Adipocyte (in vitro differentiated cells): ENCODE data around the gene NFATC3.

Experiments
- DNase-seq: peaks from one replicate; pipeline ENCODE4 v3.0.0-alpha.2; 2015; ENCODE audit warnings: low read depth
- H3K27me3 ChIP-seq: replicated peaks from 2 replicates; pipeline ENCODE4 v1.7.0; 2013; ENCODE audit warnings: mild to moderate bottlenecking, low read length, moderate library complexity; ENCODE audit not compliant: control insufficient read depth, insufficient read depth
- H3K36me3 ChIP-seq: 2 replicates; pipeline ENCODE4 v1.7.0; 2013; ENCODE audit warnings: low read length, mild to moderate bottlenecking, moderate library complexity; ENCODE audit not compliant: control insufficient read depth, insufficient read depth, severe bottlenecking
- H3K4me1 ChIP-seq: 2 replicates; pipeline ENCODE4 v1.7.0; 2013; ENCODE audit warnings: mild to moderate bottlenecking, low read length, moderate library complexity; ENCODE audit not compliant: control insufficient read depth, insufficient read depth
- H3K4me3 ChIP-seq: 2 replicates; pipeline ENCODE4 v1.7.0; 2013; ENCODE audit warnings: mild to moderate bottlenecking, low read length, moderate library complexity
- H3K9ac ChIP-seq: 2 replicates; pipeline ENCODE4 v1.7.0; 2013; ENCODE audit warnings: mild to moderate bottlenecking, low read length, moderate library complexity
- H3K9me3 ChIP-seq: 2 replicates; pipeline ENCODE4 v1.7.0; 2013; ENCODE audit warnings: mild to moderate bottlenecking, low read length, moderate library complexity; ENCODE audit not compliant: control insufficient read depth

Gene NFATC3

GRCh38 chr16:68064791-68065365 is 20.3 kb upstream of the NFATC3 start:
- Histone ChIP-seq H3K4me3 (peak overlapping the region; percentile 14), H3K27me3 (no peaks in the 10 kb centered on the region), H3K9me3 (no peaks in the 10 kb centered on the region), H3K9ac (peak overlapping the region; percentile 74), H3K4me1 (peaks cover 39% of the 10 kb centered on the region), H3K36me3 (peaks cover 12% of the 10 kb centered on the region)
- peak; percentile 79 for DNase-seq

DNA sequence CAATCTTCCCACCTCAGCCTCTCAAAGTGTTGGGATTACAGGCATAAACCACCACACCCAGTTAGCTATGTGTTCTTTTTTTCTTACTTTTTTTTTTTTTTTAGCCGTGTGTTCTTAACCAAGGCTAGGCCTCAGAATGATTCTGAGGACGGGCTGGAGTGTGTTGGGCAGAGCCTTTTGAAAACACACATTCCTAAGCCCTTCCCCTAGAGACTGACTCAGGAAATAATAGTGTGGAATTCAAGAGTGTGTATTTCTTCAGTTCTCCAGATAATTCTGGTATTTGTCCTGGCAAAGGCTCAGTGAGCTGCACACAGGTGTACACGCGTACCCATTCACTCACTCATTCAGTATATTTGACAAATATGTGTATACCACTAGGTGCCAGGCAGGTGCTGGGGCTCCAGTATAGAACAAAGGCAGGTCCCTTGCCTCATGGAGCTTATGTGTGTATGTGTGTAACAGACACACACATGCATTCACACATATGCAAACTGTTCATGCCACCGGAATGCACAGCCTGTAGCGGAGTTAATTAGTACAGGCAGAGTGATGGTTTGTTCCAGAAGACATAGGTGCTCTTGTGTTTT is 19.4 kb upstream of the NFATC3 start:
- no peaks in the 10 kb centered on the region for H3K9me3 ChIP-seq
- DNase-seq: peak; percentile 85
- H3K36me3 ChIP-seq: peaks cover 19% of the 10 kb centered on the region
- H3K4me1 ChIP-seq: peaks cover 39% of the 10 kb centered on the region
- H3K4me3 ChIP-seq: peak overlapping the region; percentile 14
- H3K27me3 ChIP-seq: no peaks in the 10 kb centered on the region
- peak overlapping the region; percentile 74 for H3K9ac ChIP-seq

GRCh38 chr16:68066763-68067162 is 18.4 kb upstream of the NFATC3 start:
- H3K4me1 ChIP-seq: peaks cover 43% of the 10 kb centered on the region
- H3K36me3 ChIP-seq: peaks cover 19% of the 10 kb centered on the region
- no peak for DNase-seq

DNA sequence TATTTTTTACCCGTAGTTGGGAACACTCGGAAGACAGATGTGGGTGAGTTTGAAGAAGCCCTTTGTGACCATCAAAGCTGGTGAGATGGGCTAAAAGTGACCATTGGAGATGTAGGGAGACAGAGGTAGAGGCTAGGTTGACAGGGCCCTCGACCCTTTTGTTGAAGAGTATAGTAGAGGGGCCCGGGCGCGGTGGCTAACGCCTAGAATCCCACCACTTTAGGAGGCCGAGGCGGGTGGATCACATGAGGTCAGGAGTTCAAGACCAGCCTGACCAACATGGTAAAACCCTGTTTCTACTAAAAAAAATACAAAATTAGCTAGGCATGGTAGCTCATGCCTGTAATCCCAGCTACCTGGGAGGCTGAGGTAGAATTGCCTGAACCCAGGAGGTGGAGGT is 16.2 kb upstream of the NFATC3 start:
- Histone ChIP-seq H3K4me3 (no peak overlapping the region), H3K4me1 (peaks cover 53% of the 10 kb centered on the region), H3K36me3 (peaks cover 24% of the 10 kb centered on the region), H3K9ac (no peak overlapping the region), H3K9me3 (no peaks in the 10 kb centered on the region), H3K27me3 (no peaks in the 10 kb centered on the region)
- DNase-seq: no peak

More at GRCh38 chr16:68066763-68067162, 18.4 kb upstream of the NFATC3 start:
- H3K9me3 ChIP-seq: no peaks in the 10 kb centered on the region
- no peak overlapping the region for H3K9ac ChIP-seq
- H3K27me3 ChIP-seq: no peaks in the 10 kb centered on the region
- H3K4me3 ChIP-seq: no peak overlapping the region

DNA sequence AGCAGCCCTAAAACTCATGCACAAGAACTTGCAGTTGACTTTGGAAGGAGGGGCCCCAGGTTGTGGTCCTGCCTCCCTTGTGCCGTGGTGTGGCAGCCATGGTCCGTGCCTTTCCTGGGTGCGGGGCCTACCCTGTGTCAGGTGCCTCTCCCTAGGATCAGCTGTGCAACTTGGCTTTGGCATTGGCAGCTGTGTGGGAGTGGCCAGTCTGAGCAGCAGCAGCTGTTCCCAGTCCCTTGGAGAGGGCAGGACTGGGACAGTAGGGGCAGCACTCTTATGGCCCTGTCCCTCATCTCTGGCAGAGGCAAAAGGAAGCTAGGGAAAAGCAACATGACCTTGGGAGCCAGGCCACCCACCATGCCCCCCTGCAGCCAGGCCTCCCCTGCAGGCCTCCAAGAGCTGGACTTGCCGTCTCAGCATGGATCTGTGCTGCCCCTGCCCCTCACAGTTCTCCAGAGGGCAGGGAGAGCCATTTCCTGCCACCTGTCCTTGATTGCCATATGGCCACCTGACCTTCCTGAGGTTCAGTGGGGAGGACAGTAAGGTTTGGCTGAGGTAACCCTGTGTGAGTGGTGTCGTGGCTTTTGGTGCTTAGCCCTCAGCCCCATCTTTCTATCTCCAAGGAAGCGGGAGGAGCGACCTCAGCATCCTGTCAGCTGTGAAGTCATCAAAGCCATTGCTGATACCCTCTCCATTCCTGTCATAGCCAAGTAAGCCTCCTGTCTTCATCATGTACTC is 15.5 kb upstream of the NFATC3 start:
- no peaks in the 10 kb centered on the region for H3K27me3 ChIP-seq
- DNase-seq: no peak

DNA sequence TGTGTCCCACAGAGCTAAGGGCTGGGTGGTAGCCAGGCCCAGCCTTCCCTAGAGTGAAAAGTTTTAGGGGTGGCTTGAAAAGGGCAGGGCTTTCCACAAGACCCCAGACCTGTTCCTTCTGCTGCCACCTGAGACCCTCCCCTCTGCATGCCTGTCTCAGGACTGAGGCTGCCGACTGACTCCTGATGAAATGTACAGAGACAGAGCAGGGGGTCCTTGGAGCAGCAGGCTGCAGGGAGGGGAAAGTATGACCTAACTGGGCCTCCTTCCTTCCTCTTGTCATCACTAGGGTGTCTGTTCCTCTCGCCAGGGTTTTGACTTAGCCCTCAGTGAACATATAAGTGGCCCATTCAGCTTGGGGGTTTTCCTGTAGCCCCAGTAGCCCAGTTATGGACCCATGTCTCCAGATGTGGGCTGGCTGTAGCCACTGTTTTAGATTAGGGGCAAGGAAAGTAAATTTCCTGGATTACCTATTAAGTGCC is 14.9 kb upstream of the NFATC3 start:
- DNase-seq: no peak
- Histone ChIP-seq H3K9ac (no peak overlapping the region), H3K4me1 (peaks cover 40% of the 10 kb centered on the region), H3K4me3 (no peak overlapping the region), H3K27me3 (no peaks in the 10 kb centered on the region), H3K9me3 (no peaks in the 10 kb centered on the region), H3K36me3 (peaks cover 37% of the 10 kb centered on the region)

More for the DNA sequence above, 15.5 kb upstream of the NFATC3 start:
- no peak overlapping the region for H3K9ac ChIP-seq
- peaks cover 46% of the 10 kb centered on the region for H3K4me1 ChIP-seq
- peaks cover 31% of the 10 kb centered on the region for H3K36me3 ChIP-seq
- no peaks in the 10 kb centered on the region for H3K9me3 ChIP-seq
- no peak overlapping the region for H3K4me3 ChIP-seq

DNA sequence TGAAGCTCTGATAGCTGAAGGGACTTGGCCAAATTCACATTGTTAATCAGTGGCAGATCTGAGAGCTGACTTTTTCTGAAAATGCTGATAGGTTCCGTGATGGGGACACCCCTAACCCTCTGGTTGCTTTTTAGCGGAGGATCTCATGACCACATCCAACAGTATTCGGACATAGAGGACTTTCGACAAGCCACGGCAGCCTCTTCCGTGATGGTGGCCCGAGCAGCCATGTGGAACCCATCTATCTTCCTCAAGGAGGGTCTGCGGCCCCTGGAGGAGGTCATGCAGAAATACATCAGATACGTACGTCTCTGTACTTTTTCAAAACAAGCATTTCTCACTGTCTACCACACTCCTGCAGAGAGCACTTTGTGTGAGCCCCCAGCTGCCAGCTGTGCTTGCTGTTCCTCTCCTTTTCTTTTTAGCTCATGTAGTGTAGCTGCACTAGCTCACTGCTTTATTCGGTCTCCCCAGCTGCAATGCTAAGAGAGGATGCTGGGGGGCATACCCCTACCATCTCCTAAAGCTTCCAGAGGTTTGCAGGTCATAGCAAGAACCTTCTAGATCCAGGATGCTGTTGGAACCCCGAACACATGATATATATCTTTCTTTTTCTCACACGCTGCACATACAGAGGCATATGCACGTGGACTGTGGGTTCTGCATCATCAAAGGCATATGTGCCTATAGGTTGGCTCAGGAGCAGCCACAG is 14.2 kb upstream of the NFATC3 start:
- Histone ChIP-seq H3K4me3 (no peak overlapping the region), H3K9ac (no peak overlapping the region), H3K4me1 (peaks cover 33% of the 10 kb centered on the region), H3K36me3 (peaks cover 44% of the 10 kb centered on the region), H3K9me3 (no peaks in the 10 kb centered on the region), H3K27me3 (no peaks in the 10 kb centered on the region)
- DNase-seq: no peak

DNA sequence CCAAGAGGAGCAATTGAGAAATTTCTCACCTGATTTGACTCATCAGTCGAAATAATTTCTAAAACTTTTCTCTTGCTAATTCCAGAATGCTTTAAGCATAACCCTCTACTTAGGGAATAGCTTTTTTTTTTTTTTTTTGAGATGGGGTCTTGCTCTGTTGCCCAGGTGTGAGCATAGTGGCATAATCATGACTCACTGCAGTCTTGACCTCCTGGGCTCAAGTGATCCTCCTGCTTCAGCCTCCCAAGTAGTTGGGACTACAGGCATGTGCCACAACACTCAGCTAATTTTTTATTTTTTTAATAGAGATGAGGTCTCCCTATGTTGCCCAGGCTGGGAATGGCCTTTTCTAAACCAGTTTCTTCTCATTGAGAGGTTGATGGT is 13.7 kb upstream of the NFATC3 start:
- H3K4me1 ChIP-seq: peaks cover 28% of the 10 kb centered on the region
- H3K9me3 ChIP-seq: no peaks in the 10 kb centered on the region
- H3K27me3 ChIP-seq: no peaks in the 10 kb centered on the region
- peaks cover 49% of the 10 kb centered on the region for H3K36me3 ChIP-seq
- no peak overlapping the region for H3K9ac ChIP-seq
- no peak for DNase-seq
- no peak overlapping the region for H3K4me3 ChIP-seq

- no peak overlapping the region for H3K4me3 ChIP-seq
- H3K27me3 ChIP-seq: no peaks in the 10 kb centered on the region
- peaks cover 26% of the 10 kb centered on the region for H3K4me1 ChIP-seq
- H3K9ac ChIP-seq: no peak overlapping the region
- peak; percentile 22 for DNase-seq
- H3K9me3 ChIP-seq: no peaks in the 10 kb centered on the region
- H3K36me3 ChIP-seq: peaks cover 51% of the 10 kb centered on the region
Observed at GRCh38 chr16:68072038-68072695, 13.0 kb upstream of the NFATC3 start.

- Histone ChIP-seq H3K36me3 (peaks cover 64% of the 10 kb centered on the region), H3K9me3 (no peaks in the 10 kb centered on the region), H3K9ac (no peak overlapping the region), H3K4me3 (no peak overlapping the region), H3K27me3 (no peaks in the 10 kb centered on the region), H3K4me1 (peaks cover 20% of the 10 kb centered on the region)
- no peak for DNase-seq
Observed at GRCh38 chr16:68073902-68074760, 11.0 kb upstream of the NFATC3 start.
